HG03457 (cell line): ENCODE results near the gene PRPF40A.

Experiments
- ATAC-seq: cut with Tn5 transposase; IDR thresholded peaks from one replicate; pipeline ENCODE4 v1.9.1; 2021; ENCODE audit warnings: moderate number of reproducible peaks; ENCODE audit not compliant: unreplicated experiment

Gene PRPF40A

DNA sequence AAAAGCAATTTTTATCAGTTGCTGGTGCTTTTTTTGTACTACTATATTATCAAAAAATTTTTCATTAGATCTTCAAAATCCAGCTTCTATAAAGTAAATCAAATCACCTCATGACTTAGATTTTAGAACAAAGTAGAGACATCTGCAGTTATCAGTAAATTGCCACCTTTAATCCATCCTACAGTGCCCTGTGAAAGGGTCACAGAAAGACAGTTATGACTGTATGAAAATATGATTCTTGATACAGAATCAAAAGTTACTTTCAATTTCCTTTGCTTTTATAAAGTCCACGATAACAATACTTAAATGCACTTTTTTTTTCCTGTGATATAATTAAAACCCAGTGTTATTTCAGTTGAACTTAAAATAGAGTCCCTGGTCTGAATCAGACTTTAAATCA lies 61.4 kb downstream of the PRPF40A start:
- no peak for ATAC-seq

GRCh38 chr2:152651834-152652233 lies 65.4 kb downstream of the PRPF40A start:
- no peak for ATAC-seq

DNA sequence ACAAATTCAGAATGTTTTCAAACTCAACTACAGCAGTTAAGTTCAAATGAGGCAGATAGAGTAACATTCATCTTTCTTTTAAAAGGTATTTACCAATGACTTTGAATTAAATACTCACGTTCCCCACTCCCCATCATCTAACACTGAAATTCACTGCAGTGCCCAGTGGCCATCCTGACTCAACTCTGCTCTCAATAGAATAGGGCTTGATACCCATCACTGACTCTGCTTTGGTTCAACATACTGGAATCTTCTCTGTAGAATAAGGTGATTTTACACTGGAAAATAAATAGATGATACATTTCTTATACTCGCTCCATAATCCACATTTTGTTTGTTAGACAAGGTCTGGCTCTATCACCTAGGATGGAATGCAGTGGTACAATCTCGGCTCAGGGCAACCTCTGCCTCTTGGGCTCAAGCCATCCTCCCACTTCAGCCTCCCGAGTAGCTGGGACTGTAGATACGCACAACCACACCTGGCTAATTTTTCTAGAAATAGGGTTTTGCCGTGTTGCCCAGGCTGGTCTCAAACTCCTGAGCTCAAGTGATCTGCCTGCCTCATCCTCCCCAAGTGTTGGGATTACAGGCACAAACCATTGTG lies 66.4 kb downstream of the PRPF40A start:
- no peak for ATAC-seq

- no peak for ATAC-seq
Measured at GRCh38 chr2:152649997-152650396, 67.3 kb downstream of the PRPF40A start.

DNA sequence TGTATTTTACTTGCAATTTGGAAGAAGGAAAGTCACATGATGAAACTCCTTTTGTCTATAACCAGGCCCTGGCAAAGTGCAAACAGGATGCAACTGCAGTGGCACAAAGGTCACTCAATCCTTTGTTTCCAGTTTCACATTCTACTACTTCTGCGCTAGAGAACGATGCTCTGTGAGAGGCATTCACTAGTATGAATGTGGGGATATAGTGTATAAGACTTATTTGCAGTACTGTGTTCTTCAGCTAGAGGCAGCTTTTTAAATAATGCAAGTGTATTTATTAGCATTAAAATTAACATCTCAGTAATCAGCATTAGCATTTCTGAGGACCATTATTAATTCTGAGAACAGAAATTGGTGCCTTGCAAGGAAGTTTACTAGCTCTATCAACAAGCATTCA lies 68.9 kb downstream of the PRPF40A start:
- ATAC-seq, result no peak

DNA sequence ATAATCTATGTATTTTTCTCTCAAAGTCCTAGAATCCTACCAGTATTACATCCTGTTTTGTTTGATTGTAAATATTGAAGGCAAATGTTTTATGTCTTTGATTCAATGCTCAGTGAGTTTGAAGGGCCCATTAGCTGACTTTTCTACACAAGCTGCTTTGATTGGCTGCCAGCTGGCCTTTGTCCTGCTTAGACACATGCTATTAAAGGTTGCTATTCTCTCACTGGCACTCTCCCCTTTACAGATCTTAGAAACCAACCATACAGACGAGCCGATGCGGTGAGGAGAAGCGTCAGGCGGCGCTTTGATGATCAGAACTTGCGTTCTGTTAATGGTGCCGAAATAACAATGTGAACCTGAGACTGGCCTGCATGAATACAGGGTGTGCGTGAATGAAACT lies 69.7 kb downstream of the PRPF40A start:
- no peak for ATAC-seq

DNA sequence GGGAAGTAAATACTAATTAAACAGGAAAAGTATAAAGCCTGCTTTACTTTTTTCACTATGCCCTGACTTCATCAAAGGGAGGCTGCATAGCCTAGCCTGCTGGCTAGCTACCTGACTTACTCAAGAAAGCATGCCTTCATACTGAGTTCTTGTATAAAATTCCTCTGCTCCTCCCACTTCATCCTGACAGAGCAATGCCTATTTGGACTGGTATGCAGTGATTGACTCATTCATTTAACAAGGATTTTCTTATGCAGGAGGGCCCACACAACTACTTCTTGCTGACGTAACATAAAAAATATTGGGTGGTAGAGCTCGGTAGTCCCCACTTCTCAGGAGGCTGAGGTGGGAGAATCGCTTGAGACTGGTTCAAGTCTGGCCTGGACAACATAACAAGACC lies 70.5 kb downstream of the PRPF40A start:
- ATAC-seq, result no peak

DNA sequence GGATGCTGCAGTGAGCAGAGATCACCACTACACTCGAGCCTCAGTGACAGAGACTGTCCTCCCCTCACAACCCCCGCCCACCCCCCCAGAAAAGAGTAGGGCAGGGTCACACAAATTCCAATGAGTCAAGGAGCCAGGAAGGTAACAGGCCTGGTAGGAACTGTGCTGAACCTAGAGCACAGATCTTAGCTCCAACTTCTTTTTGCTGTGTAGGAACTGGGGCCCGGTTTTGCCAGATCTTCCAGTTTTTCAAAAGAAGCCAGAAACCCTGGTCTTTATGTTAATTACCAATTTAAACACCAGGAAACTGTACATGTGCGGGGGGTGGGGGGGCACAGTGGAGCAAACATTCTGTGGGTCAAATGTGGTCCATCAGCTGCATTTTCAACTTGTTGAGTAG lies 71.0 kb downstream of the PRPF40A start:
- no peak for ATAC-seq

DNA sequence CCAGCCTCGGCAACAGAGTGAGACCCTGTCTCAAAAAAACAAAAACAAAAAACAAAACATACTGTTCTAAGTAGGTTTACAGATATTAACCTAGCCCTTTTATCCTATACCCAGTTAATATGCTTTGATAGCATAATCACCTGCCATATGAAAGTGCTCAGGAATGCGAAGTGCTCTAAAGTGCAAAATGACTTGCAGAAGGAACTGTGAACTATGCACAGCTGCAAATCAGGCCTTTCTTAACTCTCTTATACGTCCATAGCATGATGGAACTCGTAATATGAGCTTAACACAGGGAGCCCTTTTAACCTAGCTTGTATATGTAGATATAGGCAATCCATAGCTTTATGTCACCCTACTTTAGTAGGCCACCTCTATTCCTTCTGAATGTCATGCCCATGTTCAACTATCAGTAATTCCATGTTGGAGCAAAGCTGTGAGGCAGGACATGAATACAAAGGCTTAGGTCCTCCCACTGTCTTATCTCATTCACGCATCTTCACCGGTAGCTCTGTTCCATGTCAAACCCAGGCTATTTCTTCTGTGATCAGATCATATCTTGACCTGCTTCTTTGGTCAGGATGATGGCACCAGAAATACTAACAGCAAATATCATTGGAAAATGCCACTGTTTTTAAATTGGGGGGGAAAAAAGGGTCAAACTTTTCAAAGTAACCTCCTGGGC lies 72.9 kb downstream of the PRPF40A start:
- ATAC-seq, result no peak

DNA sequence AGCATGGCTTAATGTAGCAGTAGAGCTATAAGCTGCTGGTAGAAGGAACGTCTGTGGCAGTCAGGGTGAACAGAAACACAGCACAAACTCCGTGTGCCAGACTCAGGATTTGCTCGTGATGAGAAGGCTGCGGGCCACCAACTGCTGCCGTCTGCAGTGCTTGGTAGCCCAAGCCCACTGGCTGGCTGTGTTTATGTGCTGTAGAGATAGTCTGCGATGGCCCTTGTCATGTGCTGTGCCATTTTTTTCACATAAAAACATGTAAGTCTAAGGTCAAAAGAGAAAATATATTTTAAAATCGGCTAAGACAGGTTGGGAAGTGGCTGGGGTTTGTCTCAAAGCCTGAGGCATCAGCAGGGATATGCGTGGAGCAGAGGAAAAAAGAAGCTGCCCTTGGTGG lies 78.7 kb downstream of the PRPF40A start:
- ATAC-seq, result no peak

GRCh38 chr2:152638056-152638455 lies 79.2 kb downstream of the PRPF40A start:
- ATAC-seq, result no peak

GRCh38 chr2:152637251-152637650 lies 80.0 kb downstream of the PRPF40A start:
- no peak for ATAC-seq

DNA sequence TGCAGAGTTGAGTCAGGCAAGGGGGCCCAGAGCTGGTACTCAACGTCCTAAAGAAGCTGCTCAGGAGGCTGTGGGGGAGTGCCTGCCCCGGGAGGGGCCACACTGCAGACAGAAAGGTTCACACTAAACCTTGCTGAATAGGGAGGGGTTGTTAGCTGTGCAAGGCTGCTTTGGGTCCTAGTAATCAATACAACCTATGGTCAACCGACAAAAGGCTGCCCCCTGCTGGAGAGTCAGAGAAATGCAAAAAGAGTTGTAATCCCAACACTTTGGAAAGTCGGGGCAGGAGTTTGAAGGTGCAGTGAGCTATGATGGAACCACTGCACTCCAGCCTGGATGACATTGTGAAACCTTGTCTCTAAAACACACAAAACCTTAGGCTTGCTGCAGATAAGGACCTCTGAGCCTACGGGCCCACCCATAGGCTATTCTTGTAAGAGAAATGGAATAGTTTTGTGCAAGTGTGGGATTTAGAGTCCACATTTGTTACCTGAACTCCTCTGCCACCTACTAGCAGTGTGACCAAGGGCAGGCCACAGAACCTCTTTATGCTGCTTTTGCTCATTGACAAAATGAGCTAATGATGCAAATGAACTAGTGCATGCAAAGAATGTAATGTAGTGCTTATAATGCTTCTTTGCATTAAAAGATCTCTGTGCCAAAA lies 81.5 kb downstream of the PRPF40A start:
- ATAC-seq, result no peak

DNA sequence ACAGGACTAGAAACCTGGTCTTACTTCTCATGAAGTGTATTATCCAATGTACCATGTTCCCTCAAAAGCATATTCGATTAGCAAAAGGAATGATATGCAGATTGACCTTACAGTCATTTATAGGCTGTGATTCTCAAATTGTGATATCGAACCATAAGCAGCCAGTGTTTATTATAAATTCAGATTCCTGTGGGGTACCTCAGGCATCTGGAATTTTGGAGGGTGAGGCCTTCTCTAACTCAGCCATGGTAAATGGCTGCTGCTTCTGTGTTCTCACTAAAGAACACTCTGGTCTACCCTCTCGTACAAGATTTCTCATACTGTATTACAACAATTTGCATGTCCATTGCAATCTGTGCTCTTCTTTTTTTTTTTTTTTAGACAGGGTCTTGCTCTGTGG lies 84.5 kb downstream of the PRPF40A start:
- ATAC-seq, result no peak

DNA sequence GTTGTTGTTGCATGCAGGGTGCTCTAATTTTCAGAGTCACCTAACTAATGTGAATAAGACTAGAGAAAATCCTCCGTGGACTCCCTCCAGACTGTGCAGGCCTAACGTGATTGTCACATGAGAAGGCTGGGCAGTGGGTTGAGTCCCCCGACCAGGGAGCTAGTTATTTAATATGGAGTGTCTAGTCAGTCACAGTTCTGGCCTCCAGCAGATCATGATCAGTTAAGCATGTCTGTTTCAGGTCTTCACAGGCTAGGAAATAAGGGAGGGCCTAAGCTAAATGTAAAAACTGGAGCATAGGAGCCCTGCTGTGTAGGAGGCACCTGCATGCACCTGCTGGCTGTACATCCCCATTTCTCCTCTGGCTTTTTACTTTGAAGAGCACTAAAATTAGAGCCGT lies 86.8 kb downstream of the PRPF40A start:
- no peak for ATAC-seq

GRCh38 chr2:152629202-152629601 lies 88.1 kb downstream of the PRPF40A start:
- no peak for ATAC-seq

- no peak for ATAC-seq
Measured at GRCh38 chr2:152627351-152627957, 89.8 kb downstream of the PRPF40A start.

- ATAC-seq, result no peak
Measured at GRCh38 chr2:152626911-152627339, 90.3 kb downstream of the PRPF40A start.

DNA sequence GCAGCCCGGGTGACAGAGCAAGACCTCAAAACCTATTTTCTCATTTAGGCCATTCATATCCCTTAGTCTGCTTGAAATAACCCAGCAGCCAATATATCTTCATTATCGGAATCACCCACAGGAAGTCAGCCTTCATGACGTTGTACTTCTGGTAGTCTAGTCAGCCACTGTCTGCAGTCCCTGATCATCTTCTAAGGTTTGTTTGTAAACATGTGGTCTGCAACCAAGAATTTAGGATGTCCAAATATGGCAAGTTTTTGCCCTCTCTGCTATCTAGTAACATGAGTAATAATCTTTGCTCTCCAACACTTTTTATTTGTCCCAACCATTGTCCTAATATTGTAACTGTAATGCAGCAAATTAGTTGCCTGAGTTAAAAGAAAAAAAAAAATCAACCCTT lies 92.5 kb downstream of the PRPF40A start:
- ATAC-seq, result no peak

- no peak for ATAC-seq
Measured at GRCh38 chr2:152623775-152624174, 93.5 kb downstream of the PRPF40A start.

- no peak for ATAC-seq
Measured at GRCh38 chr2:152623076-152623740, 94.1 kb downstream of the PRPF40A start.
